Neural progenitor cell (in vitro differentiated cells): ENCODE measurements around the gene VARS2.

ENCODE experiments used
- CTCF ChIP-seq: fragments of 200-600 bp; sonication (generic); IDR thresholded peaks from 2 replicates; pipeline ENCODE4 v1.5.1; 2017; ENCODE audit warnings: antibody characterized with exemption, mild to moderate bottlenecking
- EZH2phosphoT487 ChIP-seq: fragments of 200-600 bp; sonication (generic); IDR thresholded peaks from 2 replicates; pipeline ENCODE4 v1.6.1; 2017; ENCODE audit warnings: antibody characterized with exemption

GRCh38 chr6:30891450-30891723 is 22.7 kb upstream of the VARS2 start:
- TF ChIP-seq EZH2phosphoT487 (no peak), CTCF (no peak)
